ENCODE results near the gene KCNN4.
"Not testable (repeated sequence)": the region's sequence is repeated elsewhere in the genome, so short reads cannot be mapped to it uniquely, and the experiment has no call there.

KCNN4 gene

GRCh38 chr19:43806848-43807247 lies 26.1 kb upstream of the KCNN4 start:
- H3K4me3 ChIP-seq (replicated peaks; ENCODE audit: low read depth, low read length) = no peak overlapping the region
- no peak for DNase-seq (ENCODE audit: extremely low read depth, low read depth)
- TF ChIP-seq CTCF (IDR thresholded peaks at IDR 0.05; ENCODE audit: low read depth, low read length, missing control alignments) = no peak

GRCh38 chr19:43806401-43806800 lies 25.6 kb upstream of the KCNN4 start:
- H3K4me3 ChIP-seq (replicated peaks; ENCODE audit: low read depth, low read length); DNase-seq (ENCODE audit: extremely low read depth, low read depth): not testable (repeated sequence)

GRCh38 chr19:43804432-43804831 lies 23.7 kb upstream of the KCNN4 start:
- no peak for DNase-seq (ENCODE audit: extremely low read depth, low read depth)
- H3K4me3 ChIP-seq (replicated peaks; ENCODE audit: low read depth, low read length) = no peak overlapping the region
- no peak for TF ChIP-seq CTCF (IDR thresholded peaks at IDR 0.05; ENCODE audit: low read depth, low read length, missing control alignments)

- no peak for DNase-seq (ENCODE audit: extremely low read depth, low read depth)
- no peak for TF ChIP-seq CTCF (IDR thresholded peaks at IDR 0.05; ENCODE audit: low read depth, low read length, missing control alignments)
Observed at GRCh38 chr19:43802216-43802951, 21.6 kb upstream of the KCNN4 start, which contains the start of gene LYPD5. LYPD5 (minus strand) TSS chr19:43802447; CDS start chr19:43802380, 67 bp downstream.

GRCh38 chr19:43799502-43800142 lies 18.8 kb upstream of the KCNN4 start:
- no peak for DNase-seq (ENCODE audit: extremely low read depth, low read depth)
- TF ChIP-seq CTCF (IDR thresholded peaks at IDR 0.05; ENCODE audit: low read depth, low read length, missing control alignments) = no peak
- no peak overlapping the region for H3K4me3 ChIP-seq (replicated peaks; ENCODE audit: low read depth, low read length)

More at GRCh38 chr19:43802216-43802951, 21.6 kb upstream of the KCNN4 start, which contains the start of gene LYPD5:
- H3K4me3 ChIP-seq (replicated peaks; ENCODE audit: low read depth, low read length) = no peak within 1 kb of the TSS

GRCh38 chr19:43798546-43799409 lies 18.0 kb upstream of the KCNN4 start:
- peak overlapping the region; percentile 39 for H3K4me3 ChIP-seq (replicated peaks; ENCODE audit: low read depth, low read length)
- DNase-seq (ENCODE audit: extremely low read depth, low read depth) = no peak
- no peak for TF ChIP-seq CTCF (IDR thresholded peaks at IDR 0.05; ENCODE audit: low read depth, low read length, missing control alignments)
